ENCODE measurements around the gene NUP210L.

The NUP210L gene

GRCh38 chr1:153977250-153978240, 177.3 kb downstream of the NUP210L start, which contains the start of gene JTB (continued):
- TF ChIP-seq ZNF148 (tag by site-specific recombination; IDR thresholded peaks at IDR 0.05; ENCODE audit: borderline replicate concordance) (no peak), ZNF239 (tag by site-specific recombination; IDR thresholded peaks at IDR 0.05) (no peak), ZNF266 (tag by site-specific recombination; IDR thresholded peaks at IDR 0.05; ENCODE audit: low read depth) (no peak), ZNF391 (tag by site-specific recombination; IDR thresholded peaks at IDR 0.05; ENCODE audit: borderline replicate concordance, low read depth) (no peak), IKZF3 (tag by site-specific recombination; IDR thresholded peaks at IDR 0.05) (peak; percentile 35), ZNF830 (tag by site-specific recombination; IDR thresholded peaks at IDR 0.05; ENCODE audit: low read depth) (no peak), ZSCAN30 (tag by site-specific recombination; IDR thresholded peaks at IDR 0.05) (no peak), ZNF580 (tag by site-specific recombination; IDR thresholded peaks at IDR 0.05) (no peak), ZNF140 (tag by site-specific recombination; IDR thresholded peaks at IDR 0.05) (no peak), ZSCAN4 (tag by site-specific recombination; IDR thresholded peaks at IDR 0.05) (no peak), ZNF544 (tag by site-specific recombination; IDR thresholded peaks at IDR 0.05) (no peak), ZBTB11 (tag by site-specific recombination; conservative IDR thresholded peaks at IDR 0.05; ENCODE audit: low read depth) (peak; percentile 36), ZNF549 (tag by site-specific recombination; IDR thresholded peaks at IDR 0.05) (no peak), ZNF404 (tag by site-specific recombination; IDR thresholded peaks at IDR 0.05) (no peak), TRIM28 (IDR thresholded peaks at IDR 0.05; ENCODE audit: borderline replicate concordance, low read length) (peak; percentile 90), ZNF214 (tag by site-specific recombination; IDR thresholded peaks at IDR 0.05; ENCODE audit: borderline replicate concordance) (no peak), ZNF335 (tag by site-specific recombination; conservative IDR thresholded peaks at IDR 0.05) (peak; percentile 83), ZNF302 (tag by site-specific recombination; IDR thresholded peaks at IDR 0.05; ENCODE audit: low read depth) (no peak), KLF1 (tag by site-specific recombination; IDR thresholded peaks at IDR 0.05) (no peak), ZNF449 (tag by site-specific recombination; IDR thresholded peaks at IDR 0.05) (no peak; the same call in 1 of the 2 replicates), BCL6B (tag by site-specific recombination; IDR thresholded peaks at IDR 0.05) (no peak), ZNF280C (tag by site-specific recombination; IDR thresholded peaks at IDR 0.05) (no peak), MZF1 (tag by site-specific recombination; IDR thresholded peaks at IDR 0.05; ENCODE audit: borderline replicate concordance) (no peak)
